Measurements from ENCODE around the gene SLC39A7. TPM values are rescaled to one million over a fixed set of nuclear protein-coding genes. Genes with fewer than 3 reads are reported as not detected.
A peak's percentile ranks its signal among the peaks of the same experiment; 100 is the strongest.

Gene SLC39A7
- total and polyA plus RNA-seq, 7 experiments from 2014 or later, result 19.1 to 51.9 (median 24.8) TPM

DNA sequence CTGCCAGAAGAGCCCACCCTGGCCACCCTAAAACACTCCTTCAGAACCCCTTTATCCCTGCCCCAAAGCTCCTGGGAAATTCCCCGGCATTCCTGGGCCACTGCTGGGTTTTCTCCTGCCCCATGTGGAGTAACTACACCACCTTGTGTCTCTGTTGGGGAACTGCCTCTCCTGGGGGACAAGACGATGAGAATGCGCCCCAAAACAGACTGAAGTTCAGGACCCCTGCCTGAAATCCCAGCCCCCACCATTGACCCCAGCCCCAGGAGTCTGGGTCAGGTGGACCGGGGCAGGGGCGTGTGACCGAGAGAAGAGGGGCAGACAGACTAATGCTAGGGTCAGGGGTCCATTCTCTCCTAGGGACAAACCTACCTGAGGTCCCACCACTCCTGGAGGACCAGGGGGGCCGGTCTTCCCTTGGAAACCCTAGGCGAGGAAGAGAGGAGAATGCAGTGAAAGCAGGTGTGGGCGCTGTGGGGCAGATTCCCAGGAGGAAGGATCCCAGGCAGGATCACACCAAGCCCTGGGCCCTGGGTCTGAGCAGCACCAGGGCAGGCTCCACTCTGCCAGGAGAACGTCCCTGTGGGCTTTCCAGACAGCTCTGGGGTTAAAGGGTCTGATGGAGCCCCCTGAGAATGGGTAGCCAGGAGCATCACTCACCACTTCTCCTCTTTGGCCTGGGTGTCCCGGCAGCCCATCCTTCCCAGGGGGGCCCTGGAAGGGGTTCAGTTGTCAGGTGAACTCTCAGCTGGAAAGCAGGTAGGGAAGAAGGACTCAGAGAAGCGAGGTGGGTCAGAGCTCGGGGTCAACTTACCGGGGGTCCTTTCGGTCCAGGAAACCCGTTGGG, 27.8 kb upstream of the SLC39A7 start:
- Histone ChIP-seq H3K27ac (ENCODE audit: low read depth, low read length) (no peak overlapping the region), H3K27me3 (ENCODE audit: control insufficient read depth in 2 of 2, insufficient read depth in 2 of 2, low read length in 2 of 2) (no peaks in the 10 kb centered on the region), H3K4me1 (ENCODE audit: control insufficient read depth in 2 of 2, insufficient read depth in 2 of 2, low read length in 2 of 2) (no peaks in the 10 kb centered on the region), H3K4me3 (ENCODE audit: low read length) (no peak overlapping the region), H3K36me3 (ENCODE audit: control insufficient read depth in 2 of 3, insufficient read depth in 3 of 3, low read length in 3 of 3) (no peaks in the 10 kb centered on the region), H3K9me3 (ENCODE audit: control insufficient read depth in 2 of 3, low read length in 3 of 3) (no peaks in the 10 kb centered on the region)
- intact Hi-C loops (cut with micrococcal nuclease), result loop anchor here in 1 of 2 donors (1.0 kb wide), 1 partner anchor 55 kb away; no protein-coding TSS in a partner anchor
- Mint-ChIP-seq H3K27me3 (no peaks in the 10 kb centered on the region), H3K27ac (no peak overlapping the region), H3K4me1 (no peaks in the 10 kb centered on the region), H3K9me3 (no peaks in the 10 kb centered on the region), H3K4me3 (no peak overlapping the region), H3K36me3 (no peaks in the 10 kb centered on the region)
- DNase-seq (peak in 1 of 9 donors; percentile 10), ATAC-seq (no peak)
- ChIA-PET CTCF (no interaction called here), POLR2A (interaction anchor here (0.5 kb wide), 1 partner anchor 76 kb away, joined by 5 read pairs; no protein-coding TSS in a partner anchor)

- H3K4me1 ChIP-seq (ENCODE audit: control insufficient read depth in 2 of 2, insufficient read depth in 2 of 2, low read length in 2 of 2), result no peaks in the 10 kb centered on the region
- Mint-ChIP-seq H3K36me3 (no peaks in the 10 kb centered on the region), H3K4me3 (no peak overlapping the region), H3K27me3 (no peaks in the 10 kb centered on the region), H3K9me3 (no peaks in the 10 kb centered on the region), H3K27ac (no peak overlapping the region), H3K4me1 (peaks cover 0 to 2% (median 0%) of the 10 kb centered on the region in 7 donors)
- no peaks in the 10 kb centered on the region for H3K36me3 ChIP-seq (ENCODE audit: control insufficient read depth in 2 of 3, insufficient read depth in 3 of 3, low read length in 3 of 3)
- ChIA-PET POLR2A (interaction anchor here (0.5 kb wide), 1 partner anchor 76 kb away, joined by 5 read pairs; no protein-coding TSS in a partner anchor), CTCF (no interaction called here)
- DNase-seq (no peak), ATAC-seq (no peak)
- H3K4me3 ChIP-seq (ENCODE audit: low read length), result no peak overlapping the region
- intact Hi-C loops (cut with micrococcal nuclease), result no loop called here
- H3K9me3 ChIP-seq (ENCODE audit: control insufficient read depth in 2 of 3, low read length in 3 of 3), result no peaks in the 10 kb centered on the region
- no peaks in the 10 kb centered on the region for H3K27me3 ChIP-seq (ENCODE audit: control insufficient read depth in 2 of 2, insufficient read depth in 2 of 2, low read length in 2 of 2)
- H3K27ac ChIP-seq (ENCODE audit: low read depth, low read length), result no peak overlapping the region
Observed at GRCh38 chr6:33173535-33174180, 27.0 kb upstream of the SLC39A7 start.

GRCh38 chr6:33174784-33175183, 25.9 kb upstream of the SLC39A7 start:
- Histone ChIP-seq H3K36me3 (ENCODE audit: control insufficient read depth in 2 of 3, insufficient read depth in 3 of 3, low read length in 3 of 3) (no peaks in the 10 kb centered on the region), H3K4me3 (ENCODE audit: low read length) (no peak overlapping the region), H3K4me1 (ENCODE audit: control insufficient read depth in 2 of 2, insufficient read depth in 2 of 2, low read length in 2 of 2) (no peaks in the 10 kb centered on the region), H3K27ac (ENCODE audit: low read depth, low read length) (no peak overlapping the region), H3K9me3 (ENCODE audit: control insufficient read depth in 2 of 3, low read length in 3 of 3) (no peaks in the 10 kb centered on the region), H3K27me3 (ENCODE audit: control insufficient read depth in 2 of 2, insufficient read depth in 2 of 2, low read length in 2 of 2) (no peaks in the 10 kb centered on the region)
- Mint-ChIP-seq H3K27ac (peak overlapping the region in 1 of 9 donors; percentile 5), H3K9me3 (peaks cover 0 to under 1% (median 0%) of the 10 kb centered on the region in 11 donors), H3K27me3 (no peaks in the 10 kb centered on the region), H3K4me1 (peaks cover 0 to 2% (median 0%) of the 10 kb centered on the region in 7 donors), H3K36me3 (no peaks in the 10 kb centered on the region), H3K4me3 (no peak overlapping the region)
- intact Hi-C loops (cut with micrococcal nuclease), result no loop called here
- ChIA-PET POLR2A (interaction anchor here (0.8 kb wide), 1 partner anchor 17 kb away, joined by 3 read pairs; the partner anchor contains the start of gene COL11A2), CTCF (no interaction called here)
- DNase-seq, result no peak
- no peak for ATAC-seq

GRCh38 chr6:33175436-33176069, 25.1 kb upstream of the SLC39A7 start:
- Histone ChIP-seq H3K9me3 (ENCODE audit: control insufficient read depth in 2 of 3, low read length in 3 of 3) (no peaks in the 10 kb centered on the region), H3K27me3 (ENCODE audit: control insufficient read depth in 2 of 2, insufficient read depth in 2 of 2, low read length in 2 of 2) (no peaks in the 10 kb centered on the region), H3K36me3 (ENCODE audit: control insufficient read depth in 2 of 3, insufficient read depth in 3 of 3, low read length in 3 of 3) (no peaks in the 10 kb centered on the region), H3K4me3 (ENCODE audit: low read length) (no peak overlapping the region), H3K27ac (ENCODE audit: low read depth, low read length) (no peak overlapping the region), H3K4me1 (ENCODE audit: control insufficient read depth in 2 of 2, insufficient read depth in 2 of 2, low read length in 2 of 2) (no peaks in the 10 kb centered on the region)
- ATAC-seq, result no peak
- H3K27ac Mint-ChIP-seq, result no peak overlapping the region
- no peaks in the 10 kb centered on the region for H3K36me3 Mint-ChIP-seq
- peaks cover 0 to 2% (median 0%) of the 10 kb centered on the region in 7 donors for H3K4me1 Mint-ChIP-seq
- intact Hi-C loops (cut with micrococcal nuclease), result no loop called here
- no peaks in the 10 kb centered on the region for H3K27me3 Mint-ChIP-seq
- peaks cover 0 to 2% (median 0%) of the 10 kb centered on the region in 11 donors for H3K9me3 Mint-ChIP-seq
- CTCF ChIA-PET, result no interaction called here
- POLR2A ChIA-PET, result no interaction called here
- H3K4me3 Mint-ChIP-seq, result no peak overlapping the region
- no peak for DNase-seq

DNA sequence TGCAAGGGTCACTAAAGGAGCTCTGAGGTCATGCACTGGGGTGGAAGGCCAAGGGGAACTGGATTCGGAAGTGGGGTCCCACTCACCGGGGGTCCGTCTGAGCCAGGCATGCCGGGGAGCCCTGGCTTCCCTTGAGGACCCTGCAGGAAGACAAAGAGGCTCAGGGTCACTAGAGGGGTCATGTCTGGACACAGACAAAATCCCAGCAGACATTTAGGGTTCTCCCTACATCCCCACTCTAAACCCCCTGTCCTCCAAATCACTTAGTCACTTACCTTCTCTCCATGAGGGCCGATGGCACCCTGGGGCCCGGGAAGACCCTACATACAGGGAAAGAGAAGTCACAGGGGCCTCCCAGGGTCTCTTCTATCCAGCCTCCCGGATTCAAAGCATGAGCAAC, 23.8 kb upstream of the SLC39A7 start:
- H3K27me3 ChIP-seq (ENCODE audit: control insufficient read depth in 2 of 2, insufficient read depth in 2 of 2, low read length in 2 of 2), result no peaks in the 10 kb centered on the region

DNA sequence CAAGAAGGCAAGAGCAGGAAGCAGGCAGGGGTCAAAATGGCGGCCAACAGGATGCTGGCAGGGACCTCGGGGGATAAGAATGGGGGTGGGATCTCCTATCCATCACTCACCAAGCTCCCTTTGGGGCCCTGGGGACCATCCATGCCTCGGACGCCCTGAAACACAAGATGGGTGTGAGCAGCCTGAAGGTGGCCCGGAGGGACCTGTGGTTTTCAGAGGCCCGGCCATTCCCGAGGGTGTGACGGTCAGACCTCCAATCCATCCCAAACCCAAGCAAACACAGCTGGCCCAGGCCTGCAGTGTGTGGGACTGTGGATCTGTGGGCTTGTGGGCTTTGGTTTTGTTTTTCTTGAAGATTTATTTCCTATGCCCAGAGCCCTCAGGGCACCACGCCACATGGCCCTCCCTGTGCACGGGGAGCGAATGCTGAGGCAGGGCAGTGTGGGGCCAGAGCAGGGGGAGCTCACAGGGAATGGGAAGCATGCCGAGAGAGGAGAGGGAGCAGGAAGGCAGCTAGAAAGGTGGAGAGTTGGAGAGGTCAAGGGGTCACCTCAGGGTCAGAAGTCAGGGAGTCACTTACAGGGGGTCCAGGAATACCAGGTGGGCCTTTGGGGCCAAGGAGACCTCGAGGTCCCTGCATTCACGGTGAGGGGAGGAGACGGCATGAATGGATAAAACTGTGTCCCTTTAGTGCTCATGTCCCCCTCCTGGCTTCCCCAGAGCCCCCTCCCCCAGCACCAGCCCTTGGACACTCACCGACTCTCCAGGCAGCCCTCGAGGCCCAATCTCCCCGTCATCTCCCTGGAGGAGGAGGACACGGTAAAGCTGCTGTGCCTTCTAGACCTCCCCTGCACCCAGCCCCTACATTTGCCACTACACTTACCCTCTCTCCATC, 22.9 kb upstream of the SLC39A7 start:
- no peak for DNase-seq
- H3K27me3 Mint-ChIP-seq, result no peaks in the 10 kb centered on the region
- peaks cover 3 to 4% (median 3%) of the 10 kb centered on the region in 7 donors for H3K4me1 Mint-ChIP-seq
- Histone ChIP-seq H3K4me1 (ENCODE audit: control insufficient read depth in 2 of 2, insufficient read depth in 2 of 2, low read length in 2 of 2) (peaks cover 1 to 2% of the 10 kb centered on the region in 2 donors), H3K4me3 (ENCODE audit: low read length) (no peak overlapping the region), H3K27ac (ENCODE audit: low read depth, low read length) (no peak overlapping the region), H3K27me3 (ENCODE audit: control insufficient read depth in 2 of 2, insufficient read depth in 2 of 2, low read length in 2 of 2) (no peaks in the 10 kb centered on the region), H3K9me3 (ENCODE audit: control insufficient read depth in 2 of 3, low read length in 3 of 3) (no peaks in the 10 kb centered on the region), H3K36me3 (ENCODE audit: control insufficient read depth in 2 of 3, insufficient read depth in 3 of 3, low read length in 3 of 3) (no peaks in the 10 kb centered on the region)
- no peak for ATAC-seq
- ChIA-PET CTCF (no interaction called here), POLR2A (interaction anchor here (0.7 kb wide), 1 partner anchor 31 kb away, joined by 3 read pairs; no protein-coding TSS in a partner anchor)
- H3K36me3 Mint-ChIP-seq, result peaks cover 0 to 3% (median under 1%) of the 10 kb centered on the region in 5 donors
- peaks cover 0 to 3% (median 2%) of the 10 kb centered on the region in 11 donors for H3K9me3 Mint-ChIP-seq
- no peak overlapping the region for H3K4me3 Mint-ChIP-seq
- intact Hi-C loops (cut with micrococcal nuclease), result no loop called here
- H3K27ac Mint-ChIP-seq, result no peak overlapping the region

More for the DNA sequence above, 23.8 kb upstream of the SLC39A7 start:
- ATAC-seq, result no peak
- intact Hi-C loops (cut with micrococcal nuclease), result no loop called here
- DNase-seq, result no peak
- no peaks in the 10 kb centered on the region for H3K9me3 ChIP-seq (ENCODE audit: control insufficient read depth in 2 of 3, low read length in 3 of 3)
- Mint-ChIP-seq H3K4me1 (peaks cover 0 to 2% (median 0%) of the 10 kb centered on the region in 7 donors), H3K4me3 (no peak overlapping the region), H3K27me3 (no peaks in the 10 kb centered on the region), H3K9me3 (peaks cover 0 to 2% (median 0%) of the 10 kb centered on the region in 11 donors), H3K27ac (no peak overlapping the region), H3K36me3 (no peaks in the 10 kb centered on the region)
- H3K4me1 ChIP-seq (ENCODE audit: control insufficient read depth in 2 of 2, insufficient read depth in 2 of 2, low read length in 2 of 2), result no peaks in the 10 kb centered on the region
- POLR2A ChIA-PET, result no interaction called here
- H3K27ac ChIP-seq (ENCODE audit: low read depth, low read length), result no peak overlapping the region
- CTCF ChIA-PET, result no interaction called here
- no peaks in the 10 kb centered on the region for H3K36me3 ChIP-seq (ENCODE audit: control insufficient read depth in 2 of 3, insufficient read depth in 3 of 3, low read length in 3 of 3)
- no peak overlapping the region for H3K4me3 ChIP-seq (ENCODE audit: low read length)

Data from naive thymus-derived CD4-positive, alpha-beta T cell (primary cell).